Measurements from ENCODE around the gene ZNF610. TPM values are rescaled to one million over a fixed set of nuclear protein-coding genes. Genes with fewer than 3 reads are reported as not detected.
"Not testable (repeated sequence)": the region's sequence is repeated elsewhere in the genome, so short reads cannot be mapped to it uniquely, and the experiment has no call there.

ZNF610 gene
- 2.6 TPM for total RNA-seq

- peak; percentile 78 for DNase-seq
Measured at GRCh38 chr19:52336117-52336790, at the start of gene ZNF610. TSS of gene ZNF610 (plus strand) at chr19:52336243. CDS start at chr19:52349173, 12,930 bp downstream.

- no peak for DNase-seq
Measured at GRCh38 chr19:52286256-52286655, 49.8 kb upstream of the ZNF610 start.

GRCh38 chr19:52291781-52292180, 44.3 kb upstream of the ZNF610 start:
- DNase-seq = no peak

DNA sequence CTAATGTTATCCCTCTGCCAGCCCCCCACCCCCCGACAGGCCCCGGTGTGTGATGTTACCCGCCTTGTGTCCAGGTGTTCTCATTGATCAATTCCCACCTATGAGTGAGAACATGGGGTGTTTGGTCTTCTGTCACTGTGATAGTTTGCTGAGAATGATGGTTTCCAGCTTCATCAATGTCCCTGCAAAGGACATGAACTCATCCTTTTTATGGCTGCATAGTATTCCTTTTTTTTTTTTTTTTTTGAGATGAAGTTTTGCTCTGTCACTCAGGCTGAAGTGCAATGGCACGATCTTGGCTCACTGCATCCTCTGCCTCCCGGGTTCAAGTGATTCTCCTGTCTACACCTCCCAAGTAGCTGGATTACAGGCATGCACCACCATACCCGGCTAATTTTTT, 43.1 kb upstream of the ZNF610 start:
- DNase-seq = not testable (repeated sequence)

DNA sequence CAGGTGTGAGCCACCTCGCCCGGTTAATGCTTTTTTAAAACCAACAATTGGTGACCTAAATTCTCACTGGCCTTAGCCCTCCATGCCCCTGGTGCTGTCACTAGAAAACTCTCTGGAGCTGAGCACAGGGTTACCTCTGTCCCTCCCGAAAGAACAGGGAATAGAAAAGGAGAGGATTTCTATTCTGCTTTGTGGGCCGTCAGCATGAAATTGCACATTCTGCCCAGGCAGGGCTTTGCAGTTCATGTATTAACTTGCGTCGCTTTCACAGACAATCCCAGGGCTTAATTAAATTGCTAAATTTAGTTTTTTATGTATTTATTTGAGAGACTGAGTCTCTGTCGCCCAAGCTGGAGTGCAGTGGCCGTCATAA, 39.7 kb upstream of the ZNF610 start:
- no peak for DNase-seq

DNA sequence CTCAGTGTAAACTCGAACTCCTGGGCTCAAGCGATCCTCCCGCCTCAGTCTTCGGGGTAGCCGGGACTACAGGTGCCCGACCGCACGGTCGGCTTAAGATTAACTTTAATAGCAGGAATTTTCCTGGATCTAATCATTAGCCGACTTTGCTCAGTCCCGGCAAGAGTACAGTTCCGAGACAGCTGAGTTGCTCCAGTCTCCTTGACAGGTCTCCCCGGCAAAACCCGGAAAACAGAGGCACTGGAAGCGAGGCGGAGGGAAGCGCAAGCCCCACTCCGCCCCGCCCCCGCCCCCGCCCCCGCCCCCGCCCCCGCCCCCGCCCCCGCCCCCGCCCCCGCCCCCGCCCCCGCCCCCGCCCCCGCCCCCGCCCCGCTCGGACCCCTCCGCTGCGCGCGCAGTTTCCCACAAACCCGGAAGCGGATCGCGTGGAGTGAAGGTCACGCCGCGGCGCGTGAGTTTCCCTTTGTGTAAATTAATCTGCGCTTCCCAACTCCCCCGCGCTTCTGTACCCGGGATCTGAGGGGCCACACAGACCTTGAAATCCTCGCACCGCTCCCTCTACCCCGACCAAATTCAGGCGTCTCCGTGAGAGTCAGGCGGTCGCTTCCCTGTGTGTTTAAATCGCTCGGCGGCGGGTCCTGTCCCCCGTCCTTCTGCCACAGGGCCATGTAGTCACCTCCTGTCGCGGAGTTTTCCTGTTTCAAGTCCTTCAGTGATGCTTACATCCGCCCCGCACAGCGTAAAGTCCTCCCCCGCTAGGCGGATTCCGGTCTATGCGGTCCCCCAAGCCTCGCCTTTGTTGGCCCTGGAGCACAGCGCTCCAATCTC, 39.1 kb upstream of the ZNF610 start, which contains the start of gene ZNF480:
Gene ZNF480 (plus strand): TSS at position 397 of the 828 bp plus-strand sequence. CDS start 3,244 bp downstream, outside the sequence.
- DNase-seq = peak; percentile 67

DNA sequence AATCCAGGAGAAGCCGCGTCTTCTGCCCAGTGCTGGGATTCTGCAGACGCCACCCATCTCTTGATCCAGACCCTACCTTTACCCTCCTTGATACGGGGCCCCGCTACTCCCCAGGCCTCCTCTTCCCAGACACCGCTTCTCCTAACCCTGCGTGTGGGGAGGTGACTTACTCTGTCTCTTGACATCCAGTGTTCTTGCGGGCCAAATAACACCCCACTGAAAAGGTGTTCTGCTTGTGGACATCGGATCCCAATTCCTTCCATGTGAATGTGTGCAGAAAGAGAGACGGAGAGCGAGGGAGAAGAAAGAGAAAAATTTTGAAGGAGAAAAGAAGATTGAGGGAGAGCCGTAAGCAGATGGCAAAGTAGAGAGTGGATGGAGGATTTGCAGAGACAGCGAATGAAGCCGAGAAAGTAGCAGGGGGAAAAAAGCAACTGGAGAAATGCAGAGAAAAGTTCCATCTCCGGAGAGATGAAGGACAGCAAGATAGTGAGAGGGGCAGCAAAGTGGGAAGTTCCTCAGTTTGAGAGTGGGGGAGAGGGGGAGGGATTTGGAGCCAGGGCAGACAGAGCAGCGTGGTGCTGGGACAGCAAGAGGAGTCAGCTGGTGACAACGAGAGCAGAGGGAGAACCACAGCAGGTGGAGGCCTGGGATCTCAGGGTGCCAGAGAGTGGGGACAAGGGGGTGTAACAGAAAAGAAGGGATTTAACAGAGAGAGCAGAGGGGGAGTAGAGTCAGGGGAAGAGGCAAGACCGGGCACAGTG, 38.3 kb upstream of the ZNF610 start:
- DNase-seq = peak; percentile 56

- DNase-seq = no peak
Measured at GRCh38 chr19:52307275-52307674, 28.8 kb upstream of the ZNF610 start.

- DNase-seq = no peak
Measured at GRCh38 chr19:52322429-52322828, 13.6 kb upstream of the ZNF610 start.

- DNase-seq = no peak
Measured at GRCh38 chr19:52331757-52332156, 4.3 kb upstream of the ZNF610 start.

- DNase-seq = no peak
Measured at GRCh38 chr19:52335768-52336116, 301 bp upstream of the ZNF610 start.

GRCh38 chr19:52336791-52337381, 843 bp downstream of the ZNF610 start:
- DNase-seq = no peak

GRCh38 chr19:52339022-52339421, 3.0 kb downstream of the ZNF610 start:
- not testable (repeated sequence) for DNase-seq

DNA sequence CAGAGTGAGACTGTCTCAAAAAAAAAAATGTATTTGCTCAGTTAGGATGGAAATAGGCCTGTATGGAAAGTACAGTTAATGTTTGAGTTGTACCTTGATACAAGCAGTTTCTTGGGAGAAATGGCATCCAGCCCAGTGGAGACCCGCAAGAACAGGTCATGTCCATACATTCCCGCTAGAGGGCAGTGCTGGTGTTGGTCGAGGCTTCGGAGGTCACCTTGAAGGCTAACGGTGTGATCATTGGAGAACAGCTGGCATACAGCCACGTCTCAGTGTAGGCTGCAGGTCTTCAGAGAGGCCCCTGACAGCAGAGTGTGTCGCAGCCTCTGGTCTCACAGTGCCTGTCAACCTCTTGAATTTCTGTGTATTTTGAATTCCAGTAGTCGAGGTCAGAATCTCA, 7.5 kb downstream of the ZNF610 start:
- DNase-seq = no peak

GRCh38 chr19:52345162-52345561, 9.1 kb downstream of the ZNF610 start:
- no peak for DNase-seq

DNA sequence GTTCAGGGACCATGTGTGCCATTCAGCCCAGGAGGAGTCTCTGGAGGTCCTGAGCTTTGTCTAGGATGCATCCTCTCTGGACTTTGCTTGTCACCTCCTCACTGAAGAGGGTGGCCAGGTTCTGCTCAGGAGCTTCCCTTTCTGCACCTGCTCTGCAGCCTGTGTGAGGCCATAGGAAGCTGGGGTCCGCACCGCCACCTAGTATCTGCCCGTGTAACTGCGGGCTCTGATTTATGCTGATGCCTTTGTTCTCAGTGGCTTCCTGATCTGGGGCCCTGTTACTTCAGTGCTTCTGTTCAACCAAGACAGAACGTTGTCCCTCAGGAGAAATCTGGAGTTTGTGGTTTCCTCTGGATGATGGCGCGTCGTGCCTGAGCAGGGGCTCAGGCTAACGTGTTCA, 15.5 kb downstream of the ZNF610 start:
- DNase-seq = no peak

- DNase-seq = no peak
Measured at GRCh38 chr19:52366414-52366824, 30.4 kb downstream of the ZNF610 start.

GRCh38 chr19:52369559-52370340, 33.7 kb downstream of the ZNF610 start, which contains the start of gene ZNF880:
TSS of gene ZNF880 (plus strand) at chr19:52369923. CDS start at chr19:52369966, 43 bp downstream.
- DNase-seq = peak; percentile 96

- DNase-seq = no peak
Measured at GRCh38 chr19:52370341-52370710, 34.3 kb downstream of the ZNF610 start.

DNA sequence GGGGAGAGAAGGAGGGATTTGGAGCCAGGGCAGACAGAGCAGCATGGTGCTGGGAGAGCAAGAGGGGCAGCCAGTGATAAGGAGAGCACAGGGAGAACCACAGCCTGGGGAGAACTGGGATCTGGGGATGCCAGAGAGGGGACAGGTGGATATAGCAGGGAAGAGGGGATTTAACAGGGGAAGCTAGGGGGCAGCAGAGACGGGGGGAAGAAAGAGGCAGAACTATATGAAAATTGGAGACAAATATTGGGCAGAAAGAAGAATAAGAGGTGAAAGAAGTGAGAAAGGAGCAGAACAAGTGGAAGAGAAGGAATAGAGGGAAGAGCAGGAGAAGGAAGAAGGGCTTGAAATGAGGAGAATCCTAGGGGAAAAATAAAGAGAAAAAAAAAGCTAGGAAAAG, 55.1 kb downstream of the ZNF610 start:
- DNase-seq = no peak

- peak; percentile 90 for DNase-seq
Measured at GRCh38 chr19:52397310-52398080, 61.5 kb downstream of the ZNF610 start, which contains the start of gene ZNF528. TSS of gene ZNF528 (plus strand) at chr19:52397849. CDS start at chr19:52402014, 4,165 bp downstream.
